Hepatocyte (in vitro differentiated cells): ENCODE measurements around the gene HELB.

ENCODE experiments used
- CTCF ChIP-seq: fragments of 200-600 bp; sonication (generic); IDR thresholded peaks from 2 replicates; pipeline ENCODE4 v1.5.1; 2016; ENCODE audit warnings: antibody characterized with exemption, mild to moderate bottlenecking; ENCODE audit not compliant: poor library complexity
- EZH2phosphoT487 ChIP-seq: fragments of 200-600 bp; sonication (generic); IDR thresholded peaks from one replicate; pipeline ENCODE4 v1.6.1; 2018; ENCODE audit warnings: antibody characterized with exemption, mild to moderate bottlenecking, low read depth, moderate library complexity; ENCODE audit not compliant: unreplicated experiment, severe bottlenecking

- TF ChIP-seq CTCF (no peak), EZH2phosphoT487 (no peak)
Observed at GRCh38 chr12:66375560-66375959, 73.3 kb downstream of the HELB start.
